Measurements from ENCODE around the gene DNAH3. TPM values are rescaled to one million over a fixed set of nuclear protein-coding genes. Genes with fewer than 3 reads are reported as not detected.
A peak's percentile ranks its signal among the peaks of the same experiment; 100 is the strongest.
"Not testable (repeated sequence)": the region's sequence is repeated elsewhere in the genome, so short reads cannot be mapped to it uniquely, and the experiment has no call there.

Gene DNAH3
- total and polyA plus RNA-seq, 2 experiments from 2014 or later: 0.70 to 1.3 TPM

- not testable (repeated sequence) for H3K9me2 ChIP-seq (ENCODE audit: insufficient read depth); ATAC-seq; H3K36me3 ChIP-seq (ENCODE audit: insufficient read depth); H3K4me3 Mint-ChIP-seq; H4K20me1 ChIP-seq (replicated peaks; ENCODE audit: insufficient read depth); H3K36me3 Mint-ChIP-seq (ENCODE audit: low read depth); H3K27ac Mint-ChIP-seq; H3K9me3 Mint-ChIP-seq; H3K4me1 Mint-ChIP-seq; DNase-seq (ENCODE audit: low spot score); H3K27ac ChIP-seq (ENCODE audit: low read depth); H3F3A ChIP-seq (replicated peaks; ENCODE audit: low read depth); H3K27me3 Mint-ChIP-seq (ENCODE audit: insufficient read depth, low read depth, poor library complexity); H3K4me3 ChIP-seq; H3K4me1 ChIP-seq (ENCODE audit: insufficient read depth); H3K4me2 ChIP-seq; H3K79me2 ChIP-seq (replicated peaks; ENCODE audit: insufficient read depth); H3K27me3 ChIP-seq (ENCODE audit: insufficient read depth)
- H2AFZ ChIP-seq: 0 out of 2 replicates have a peak overlapping the region, but pooled peaks have one; percentile 38
Measured at GRCh38 chr16:21063314-21063713, 87.3 kb downstream of the DNAH3 start.

- Mint-ChIP-seq H3K4me3 (no peak overlapping the region), H3K9me3 (no peaks in the 10 kb centered on the region), H3K4me1 (no peaks in the 10 kb centered on the region), H3K27ac (no peak overlapping the region), H3K36me3 (ENCODE audit: low read depth) (no peaks in the 10 kb centered on the region), H3K27me3 (ENCODE audit: insufficient read depth, low read depth, poor library complexity) (no peaks in the 10 kb centered on the region)
- no peak for TF ChIP-seq NANOG (IDR thresholded peaks at IDR 0.05; ENCODE audit: borderline replicate concordance)
- no peak for TF ChIP-seq POLR2AphosphoS5 (IDR thresholded peaks at IDR 0.05; ENCODE audit: low read depth)
- TF ChIP-seq JUNB (IDR thresholded peaks at IDR 0.05; ENCODE audit: unreplicated experiment): no peak
- no peak for TF ChIP-seq ZNF331 (CRISPR knock-in tag; IDR thresholded peaks at IDR 0.05; ENCODE audit: low read depth)
- no peak for TF ChIP-seq ZNF462 (CRISPR knock-in tag; IDR thresholded peaks at IDR 0.05)
- TF ChIP-seq ETS1 (IDR thresholded peaks at IDR 0.05): no peak
- TF ChIP-seq EZH2phosphoT487 (IDR thresholded peaks at IDR 0.05; ENCODE audit: unreplicated experiment): no peak
- TF ChIP-seq STAT1 (IDR thresholded peaks at IDR 0.05; ENCODE audit: unreplicated experiment): no peak
- no peak for TF ChIP-seq REST (IDR thresholded peaks at IDR 0.05; ENCODE audit: unreplicated experiment)
- no peak for TF ChIP-seq CREB1 (CRISPR knock-in tag; IDR thresholded peaks at IDR 0.05; ENCODE audit: low read depth)
- Histone ChIP-seq H3K4me1 (ENCODE audit: insufficient read depth) (no peaks in the 10 kb centered on the region), H2AFZ (no peak overlapping the region), H3K4me3 (no peak overlapping the region), H3F3A (replicated peaks; ENCODE audit: low read depth) (no peaks in the 10 kb centered on the region), H3K27ac (ENCODE audit: low read depth) (no peak overlapping the region), H3K36me3 (ENCODE audit: insufficient read depth) (no peaks in the 10 kb centered on the region), H3K79me2 (replicated peaks; ENCODE audit: insufficient read depth) (no peaks in the 10 kb centered on the region), H3K4me2 (no peak overlapping the region), H3K9me2 (ENCODE audit: insufficient read depth) (0 out of 2 replicates have a peak, but pooled peaks cover 4% of the 10 kb centered on the region), H4K20me1 (replicated peaks; ENCODE audit: insufficient read depth) (no peaks in the 10 kb centered on the region), H3K27me3 (ENCODE audit: insufficient read depth) (no peaks in the 10 kb centered on the region)
- DNase-seq (ENCODE audit: low spot score) (no peak), ATAC-seq (no peak)
Measured at GRCh38 chr16:21060027-21060510, 90.6 kb downstream of the DNAH3 start.

Data from GM23338 (cell line).